Stimulated activated CD8-positive, alpha-beta memory T cell treated with anti-CD3 and anti-CD28 coated beads, Interleukin-7, amount 100 ng/mL, for 4 hours (primary cell): Measurements from ENCODE around the gene CBARP.

Experiments used
- DNase-seq, 2 donors: peaks; one replicate each; pipeline ENCODE4 v3.0.0-alpha.2; 2020; ENCODE audit warnings: low read depth in 2 of 2

Gene CBARP, protein sequence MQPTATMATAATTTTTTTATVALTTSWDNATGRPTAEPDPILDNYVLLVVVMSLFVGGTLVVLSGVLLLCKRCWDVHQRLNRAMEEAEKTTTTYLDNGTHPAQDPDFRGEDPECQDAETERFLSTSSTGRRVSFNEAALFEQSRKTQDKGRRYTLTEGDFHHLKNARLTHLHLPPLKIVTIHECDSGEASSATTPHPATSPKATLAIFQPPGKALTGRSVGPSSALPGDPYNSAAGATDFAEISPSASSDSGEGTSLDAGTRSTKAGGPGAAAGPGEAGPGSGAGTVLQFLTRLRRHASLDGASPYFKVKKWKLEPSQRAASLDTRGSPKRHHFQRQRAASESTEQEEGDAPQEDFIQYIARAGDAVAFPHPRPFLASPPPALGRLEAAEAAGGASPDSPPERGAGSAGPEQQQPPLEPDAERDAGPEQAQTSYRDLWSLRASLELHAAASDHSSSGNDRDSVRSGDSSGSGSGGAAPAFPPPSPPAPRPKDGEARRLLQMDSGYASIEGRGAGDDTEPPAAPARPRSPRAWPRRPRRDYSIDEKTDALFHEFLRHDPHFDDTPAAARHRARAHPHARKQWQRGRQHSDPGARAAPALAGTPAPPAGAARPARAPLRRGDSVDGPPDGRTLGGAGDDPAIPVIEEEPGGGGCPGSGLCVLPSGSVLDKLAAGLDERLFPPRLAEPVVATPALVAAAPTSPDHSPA

DNA sequence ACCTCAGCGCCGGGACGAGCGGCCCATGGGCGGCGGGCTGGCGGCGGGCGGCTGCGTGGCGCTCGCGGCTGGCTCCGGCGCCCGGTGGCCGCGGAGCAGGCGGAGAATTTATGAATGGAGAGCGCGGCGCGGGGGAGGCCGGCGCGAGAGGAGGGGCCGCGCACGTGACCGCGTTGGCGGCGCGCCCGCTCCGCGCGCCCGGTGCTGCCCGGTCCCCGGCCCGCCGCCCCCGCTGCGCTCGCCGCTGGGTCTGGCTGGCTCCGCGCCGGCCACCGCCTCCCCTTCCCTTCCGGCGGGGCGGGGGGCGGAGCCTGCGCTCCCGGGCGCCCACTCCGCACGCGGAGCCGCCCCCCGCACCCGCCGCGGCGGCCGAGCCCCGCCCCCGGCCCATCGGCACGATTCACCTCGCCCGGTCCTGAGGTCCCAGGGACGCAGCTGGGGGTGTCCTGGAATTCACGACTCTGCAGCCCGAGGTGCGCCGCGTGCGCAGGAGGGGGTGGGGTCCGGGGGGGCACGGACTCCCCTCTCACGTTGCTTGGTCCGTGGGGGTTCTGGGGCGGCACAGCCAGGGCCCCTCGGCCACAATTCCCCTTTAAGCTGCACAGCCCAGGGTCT is at the start of gene CBARP:
Gene CBARP, minus strand, starts transcription at position 252 of the 615 bp plus-strand sequence. CDS start 1,905 bp downstream, outside the sequence.
- DNase-seq, result peak in 1 of 2 donors; percentile 52

DNA sequence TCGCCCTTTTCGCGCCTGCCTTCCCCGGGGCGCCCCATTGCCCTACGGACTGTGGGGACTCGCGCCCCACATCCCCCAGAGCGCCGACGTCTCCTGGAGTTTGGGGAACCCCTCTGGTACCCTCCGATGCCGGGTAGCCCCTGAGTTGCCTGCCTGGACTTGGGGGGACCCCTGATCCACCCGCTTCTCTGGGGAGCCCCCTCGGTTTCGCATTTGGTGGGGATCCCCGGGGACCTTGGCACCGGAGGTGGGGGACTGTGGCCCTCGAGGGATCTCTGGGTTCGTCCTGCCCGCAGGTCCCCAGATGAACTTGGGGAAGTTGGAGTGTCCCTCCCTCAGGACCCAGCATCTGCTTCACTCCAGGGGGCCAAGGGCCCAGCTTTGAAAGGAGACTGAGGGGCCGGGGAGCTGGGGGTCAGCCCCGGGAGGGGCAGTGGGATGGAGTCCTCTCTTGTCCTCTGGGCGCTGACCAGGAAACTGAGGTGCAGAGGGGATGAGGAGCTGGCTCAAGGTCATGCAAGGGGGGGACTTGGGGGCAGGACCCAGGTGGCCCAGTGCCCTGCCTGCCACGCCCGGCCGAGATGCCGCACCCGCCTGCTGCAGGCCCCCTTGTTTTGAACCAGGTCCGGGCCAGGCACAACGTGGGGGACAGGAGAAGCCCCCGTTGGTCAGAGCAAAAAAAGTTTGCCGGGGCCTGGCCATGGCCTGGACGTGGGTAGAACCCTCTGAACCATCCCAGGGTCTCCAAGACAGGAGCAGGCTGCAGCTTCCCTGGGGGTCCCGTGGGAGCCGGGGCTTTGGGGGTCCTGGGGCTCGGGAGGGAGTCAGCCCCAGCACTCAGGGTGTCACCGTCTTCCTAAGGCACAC is 48.9 kb upstream of the CBARP start:
- DNase-seq, result no peak

DNA sequence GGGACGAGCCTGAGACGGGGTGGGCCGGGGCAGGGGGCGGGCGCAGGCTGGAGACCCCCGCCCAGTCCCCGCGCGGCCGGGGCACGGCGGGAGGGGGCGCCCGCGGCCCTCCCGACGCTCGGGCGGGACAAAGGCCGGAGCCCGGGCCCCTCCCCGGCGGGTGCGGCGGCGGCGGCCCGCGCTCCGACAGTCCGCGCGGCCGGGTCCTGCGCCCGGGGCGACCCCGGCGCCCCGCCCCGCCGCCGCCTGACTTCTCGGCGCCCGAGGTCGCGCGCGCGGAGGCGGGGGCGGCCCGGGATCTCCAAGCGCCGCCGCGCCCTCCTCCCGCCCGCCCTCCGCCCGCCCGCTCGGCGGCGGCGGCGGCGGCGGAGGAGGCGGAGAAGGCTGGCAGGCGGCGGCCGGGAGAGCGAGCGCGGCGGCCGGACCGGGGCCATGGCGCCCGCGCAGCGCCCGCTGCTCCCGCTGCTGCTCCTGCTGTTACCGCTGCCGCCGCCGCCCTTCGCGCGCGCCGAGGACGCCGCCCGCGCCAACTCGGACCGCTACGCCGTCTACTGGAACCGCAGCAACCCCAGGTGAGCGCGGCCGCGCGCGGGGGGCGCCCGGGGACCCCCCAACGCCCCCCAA is 48.0 kb upstream of the CBARP start, which contains the start of gene EFNA2:
Gene EFNA2, plus strand, starts transcription at position 137 of the 624 bp plus-strand sequence. Its CDS starts 296 bp downstream, at position 433.
- DNase-seq, result no peak

DNA sequence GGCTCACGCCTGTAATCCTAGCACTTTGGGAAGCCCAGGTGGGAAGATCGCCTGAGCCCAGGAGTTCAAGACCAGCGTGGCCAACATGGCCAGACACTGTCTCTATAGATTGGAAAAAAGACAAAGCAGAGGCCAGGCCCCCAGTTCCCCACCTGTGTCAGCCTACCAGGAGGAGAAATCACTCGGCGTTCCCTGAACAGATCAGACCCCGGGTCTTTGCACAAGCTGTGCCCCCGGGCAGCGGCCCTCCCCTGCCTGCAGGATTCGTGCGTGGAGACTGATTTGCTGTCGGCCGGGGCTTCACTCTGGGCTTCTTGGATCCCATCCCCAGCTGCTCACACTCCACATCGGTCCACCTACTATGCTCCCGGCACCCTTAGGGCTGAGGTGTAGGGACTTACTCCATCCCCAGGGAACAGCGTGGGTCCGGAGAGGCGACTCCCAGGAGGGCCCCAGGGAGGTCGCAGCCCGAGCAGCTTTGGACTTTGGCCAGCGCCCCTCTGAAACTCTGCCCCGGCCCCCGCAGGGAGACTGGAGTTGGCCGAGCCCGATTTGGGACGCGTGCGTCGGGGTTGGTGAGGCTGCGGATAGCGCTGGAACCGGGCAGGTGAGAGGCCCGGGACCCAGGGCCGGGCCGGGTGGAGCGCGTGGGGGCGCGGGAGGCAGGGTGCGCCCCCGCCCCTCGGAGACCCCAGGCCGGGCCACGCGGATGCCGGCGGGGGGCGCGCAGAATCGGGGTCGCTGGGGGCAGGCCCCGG is 47.4 kb upstream of the CBARP start:
- no peak for DNase-seq

DNA sequence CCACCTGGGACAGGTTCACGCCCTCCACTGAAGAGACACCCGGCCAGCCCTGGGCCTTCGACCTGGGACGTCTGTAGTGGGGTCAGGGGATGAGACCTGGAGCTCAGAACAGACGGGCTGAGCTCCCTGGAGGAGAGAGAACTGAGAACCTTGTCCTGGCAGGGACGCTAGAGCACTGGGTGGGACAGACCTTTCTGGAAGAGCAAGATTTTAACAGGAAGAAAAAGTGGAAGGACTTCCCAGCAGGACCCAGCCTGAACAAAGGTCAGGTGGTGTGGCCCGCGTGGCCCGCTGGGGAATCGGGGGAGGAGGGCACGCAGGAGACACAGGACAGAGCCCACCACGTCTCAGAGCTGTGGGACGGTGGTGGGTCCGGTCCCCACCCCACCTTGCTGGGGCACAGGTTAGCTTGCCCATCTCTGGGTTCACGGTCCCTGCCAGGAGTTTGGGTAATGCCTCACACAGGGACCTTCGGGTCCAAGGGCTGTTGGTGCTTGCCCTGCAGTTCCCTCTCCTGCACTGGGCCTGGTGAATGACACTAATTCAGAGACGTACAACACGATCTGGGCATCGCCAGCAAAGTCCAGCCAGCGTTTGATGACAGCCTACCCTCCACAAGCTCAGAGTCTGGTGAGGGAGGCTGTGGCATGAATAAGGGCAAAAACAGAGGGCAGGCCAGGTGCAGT is 46.6 kb upstream of the CBARP start:
- no peak for DNase-seq

DNA sequence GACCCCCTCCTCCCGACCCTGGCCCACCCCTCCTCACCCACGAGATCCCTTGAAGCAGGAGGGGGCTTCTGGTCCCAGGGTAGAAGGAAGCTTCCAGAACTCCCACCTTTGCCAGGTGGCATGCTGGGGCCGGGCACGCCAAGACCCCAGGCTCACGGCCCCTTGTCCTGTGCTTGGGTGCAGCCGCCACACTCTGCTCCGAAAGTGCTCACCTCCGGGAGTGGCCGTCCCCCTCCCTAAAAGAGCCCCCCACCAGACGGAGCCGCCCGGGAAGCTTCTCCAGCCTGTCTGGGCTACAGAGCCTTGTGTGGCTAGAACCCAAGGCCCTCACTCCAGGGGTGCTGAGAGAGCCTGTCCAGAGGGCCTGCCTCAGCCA is 46.1 kb upstream of the CBARP start:
- DNase-seq, result no peak

DNA sequence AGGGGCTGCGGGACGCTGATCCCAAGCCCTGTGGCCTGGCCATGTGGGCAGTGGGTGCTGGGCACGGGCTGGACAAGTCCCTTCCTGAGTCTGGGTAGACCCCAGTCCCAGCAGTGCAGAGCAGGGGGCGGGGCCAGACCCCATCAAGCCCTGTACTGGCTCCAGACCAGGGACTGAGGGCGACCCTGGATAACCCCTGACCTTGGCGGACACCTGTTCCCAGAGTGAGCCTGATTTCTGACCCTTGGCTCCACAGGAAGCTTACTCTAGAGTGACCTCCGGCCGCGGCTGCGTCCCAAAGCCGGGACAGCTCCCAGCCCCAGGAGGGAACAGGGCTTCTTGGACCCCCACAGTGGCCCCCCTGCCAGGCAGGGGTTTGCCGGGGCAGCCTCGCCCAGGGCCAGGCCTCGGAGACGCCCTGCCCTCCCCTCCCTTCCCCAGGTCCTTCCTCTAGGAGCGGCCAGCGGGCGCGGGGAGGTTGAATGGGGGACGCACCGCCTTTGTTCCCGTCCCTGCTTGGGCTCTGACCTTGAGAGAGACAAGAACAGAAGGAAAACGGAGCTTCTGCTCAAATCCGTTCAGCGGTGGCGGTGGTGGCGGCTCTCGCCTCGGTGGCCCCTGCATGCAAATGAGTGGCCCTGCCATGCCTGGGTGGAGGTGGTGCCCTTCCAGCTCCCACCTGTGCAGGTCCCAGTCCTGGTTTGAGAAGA is 45.6 kb upstream of the CBARP start:
- DNase-seq, result no peak

DNA sequence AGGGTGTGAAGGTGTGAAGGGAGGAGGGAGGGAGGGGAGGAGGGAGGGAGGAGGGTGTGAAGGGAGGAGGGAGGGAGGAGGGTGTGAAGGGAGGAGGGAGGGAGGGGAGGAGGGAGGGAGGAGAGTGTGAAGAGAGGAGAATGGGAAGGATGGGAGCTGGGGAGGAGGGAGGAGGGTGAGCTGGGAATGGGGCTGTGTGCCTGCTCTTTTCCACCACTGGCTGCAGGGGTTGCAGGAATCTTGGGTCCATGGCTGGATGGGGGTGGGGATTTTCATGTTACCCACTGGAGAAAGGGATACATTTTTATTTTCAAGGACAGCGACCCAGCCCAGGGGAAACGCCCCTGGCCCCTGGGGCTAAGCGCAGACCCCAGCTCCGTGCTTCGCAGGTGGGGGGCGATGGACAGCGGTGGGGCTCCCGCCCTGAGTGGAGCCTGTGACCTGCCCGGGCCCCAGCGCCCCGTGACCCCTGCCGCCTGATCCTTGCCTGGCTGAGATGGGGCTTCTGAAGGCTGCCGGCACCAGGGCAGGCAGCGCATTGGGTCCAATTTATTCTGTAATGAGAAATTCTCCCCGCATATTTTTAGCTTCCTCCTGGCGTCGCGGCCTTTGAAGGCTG is 44.9 kb upstream of the CBARP start:
- DNase-seq, result no peak

DNA sequence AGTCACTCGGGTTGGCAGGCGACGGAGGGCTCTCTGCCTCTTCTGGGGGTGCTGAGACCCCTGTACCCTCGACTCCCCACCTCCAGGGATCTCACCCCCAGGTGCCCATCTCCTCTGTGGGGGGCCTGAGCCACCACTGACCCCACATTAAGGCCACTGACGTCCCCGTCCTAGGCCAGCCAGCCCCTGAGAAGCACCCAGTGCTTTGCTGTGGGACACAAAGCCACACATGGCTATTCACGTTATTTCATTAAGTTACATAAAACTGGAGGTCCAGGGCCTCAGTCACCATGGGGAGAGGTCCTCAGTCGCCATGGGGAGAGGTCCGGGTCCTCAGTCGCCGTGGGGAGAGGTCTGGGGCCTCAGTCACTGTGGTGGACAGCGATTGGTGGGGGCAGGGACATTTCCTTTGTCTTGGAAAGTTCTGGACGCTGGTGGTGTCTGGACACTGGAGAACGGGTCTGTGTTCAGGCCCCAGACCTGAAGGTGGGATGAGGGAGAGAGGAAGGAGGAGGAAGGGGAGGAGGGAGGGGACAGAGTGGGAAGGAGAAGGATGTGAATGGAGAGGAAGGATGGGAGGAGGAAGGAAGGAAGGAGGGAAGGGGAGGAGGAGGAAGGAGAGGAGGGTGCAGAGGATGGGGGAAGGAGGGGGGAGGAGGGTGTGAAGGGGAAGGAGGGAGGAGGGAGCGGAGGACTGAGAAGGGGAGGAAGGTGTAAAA is 43.9 kb upstream of the CBARP start:
- DNase-seq, result no peak

DNA sequence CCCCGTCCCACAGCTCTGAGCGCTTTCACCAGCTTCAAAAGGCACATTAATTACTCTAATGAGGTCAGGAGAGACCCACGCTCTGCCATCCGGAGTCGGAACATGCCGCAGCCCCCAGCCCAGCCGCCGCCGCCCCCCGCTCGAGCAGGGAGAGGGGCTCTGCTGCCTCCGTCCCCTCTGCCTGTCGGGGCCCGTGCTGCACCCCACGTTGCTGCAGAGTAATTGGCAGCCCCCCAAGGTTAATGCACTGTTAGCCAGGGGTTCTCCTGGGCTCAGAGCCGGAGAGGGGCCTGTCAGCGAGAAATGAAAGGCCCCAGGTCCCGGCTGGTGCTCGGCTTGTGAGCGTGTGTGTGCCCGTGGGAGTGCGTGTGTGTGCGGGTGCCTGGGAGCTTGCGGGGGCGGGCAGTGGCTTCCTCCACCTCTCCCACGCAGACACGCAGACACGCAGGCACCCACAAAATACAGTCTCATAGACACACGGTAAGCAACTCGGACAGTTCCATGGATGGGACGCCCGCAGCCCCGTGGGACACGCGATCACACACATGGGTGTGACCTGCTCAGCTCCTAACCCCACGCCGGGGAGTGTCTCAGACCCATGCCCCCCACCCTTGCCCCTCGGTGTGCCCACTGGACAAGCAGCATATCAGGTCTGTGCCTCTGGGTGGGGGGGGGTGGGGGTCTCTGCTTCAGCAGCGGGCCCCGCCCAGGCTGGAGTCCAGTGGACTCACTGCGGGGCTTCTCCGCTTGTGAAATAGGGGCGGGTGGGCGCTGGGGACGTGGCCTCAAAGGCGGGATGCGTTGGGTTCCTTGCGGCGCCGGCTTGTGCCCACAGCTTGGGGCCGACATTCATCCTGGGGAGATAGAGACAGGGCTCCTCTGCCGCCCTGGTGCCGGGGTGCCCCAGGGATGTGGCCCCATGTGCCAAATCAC is 43.1 kb upstream of the CBARP start:
- DNase-seq, result no peak

DNA sequence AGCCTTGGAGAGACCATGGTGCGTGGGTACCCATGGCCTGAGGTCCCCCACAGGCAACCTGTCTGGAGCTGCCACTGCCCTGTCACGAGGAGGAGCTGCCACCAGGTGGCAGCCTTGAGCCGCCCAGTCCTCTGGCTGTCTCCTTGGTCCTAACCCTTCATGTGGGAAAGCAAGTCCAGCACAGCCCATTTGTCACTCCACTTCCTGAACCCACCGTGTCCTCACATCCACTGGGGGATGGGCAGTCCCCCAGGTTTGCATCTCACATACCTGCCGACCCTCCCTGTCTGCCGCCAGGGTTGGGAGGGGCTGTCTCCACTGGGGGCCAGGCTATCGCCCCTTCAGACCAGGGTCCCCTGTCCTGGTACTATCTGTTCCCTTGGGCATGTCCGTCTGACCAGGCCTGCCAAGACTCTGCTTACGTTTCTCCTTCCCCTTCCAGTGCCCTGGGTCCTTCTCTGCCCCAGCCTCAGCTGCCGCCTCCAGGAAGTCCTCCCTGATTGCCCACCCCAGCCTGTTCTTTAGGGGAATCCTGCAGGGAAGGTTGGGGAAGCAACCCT is 42.1 kb upstream of the CBARP start:
- DNase-seq, result peak in 1 of 2 donors; percentile 65

DNA sequence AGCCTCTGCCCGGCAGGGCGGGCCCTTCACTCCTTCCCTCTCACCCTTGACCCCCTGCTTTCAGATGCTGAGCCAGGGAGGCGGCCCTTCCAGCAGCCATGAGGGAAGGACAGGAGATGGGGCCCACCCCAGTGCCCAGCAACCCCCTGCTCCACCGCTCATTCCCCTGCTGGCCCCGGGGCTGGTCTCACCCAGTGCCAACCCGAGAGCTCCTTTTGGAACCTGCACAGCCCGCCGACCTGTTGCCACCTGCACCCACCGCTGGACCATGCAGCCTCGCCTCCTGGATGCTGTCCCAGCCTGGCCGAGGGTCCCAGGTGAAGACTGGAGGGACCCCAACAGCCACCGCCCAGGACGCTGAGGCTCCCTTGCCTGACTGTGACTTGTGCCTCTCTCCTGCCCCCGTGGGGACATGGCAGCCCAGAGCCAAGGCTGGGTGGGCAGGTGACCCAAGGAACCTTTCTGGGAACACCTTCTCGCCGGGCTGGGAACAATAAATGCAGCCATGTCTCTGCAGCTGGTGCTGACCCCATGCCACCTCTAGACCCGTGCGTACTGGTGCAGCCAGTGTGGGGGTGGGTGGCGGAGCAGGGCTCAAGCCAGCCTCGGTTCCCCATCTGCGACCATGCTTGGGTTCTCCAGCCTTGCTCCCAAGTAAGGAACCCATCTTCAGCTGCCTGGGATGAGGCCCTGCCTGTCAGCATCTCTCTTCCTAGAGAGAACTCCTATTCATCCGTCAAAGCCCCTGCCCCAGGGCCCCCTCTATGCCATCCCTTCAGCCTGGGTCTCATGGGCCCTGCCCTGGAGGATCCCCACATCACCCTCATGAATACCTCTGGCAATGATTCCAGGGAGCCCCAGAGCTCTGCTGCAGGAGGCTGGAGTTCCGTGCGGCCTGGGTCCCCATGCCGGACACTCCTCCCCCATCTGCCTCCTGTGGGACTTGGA is 41.2 kb upstream of the CBARP start:
- DNase-seq, result no peak

DNA sequence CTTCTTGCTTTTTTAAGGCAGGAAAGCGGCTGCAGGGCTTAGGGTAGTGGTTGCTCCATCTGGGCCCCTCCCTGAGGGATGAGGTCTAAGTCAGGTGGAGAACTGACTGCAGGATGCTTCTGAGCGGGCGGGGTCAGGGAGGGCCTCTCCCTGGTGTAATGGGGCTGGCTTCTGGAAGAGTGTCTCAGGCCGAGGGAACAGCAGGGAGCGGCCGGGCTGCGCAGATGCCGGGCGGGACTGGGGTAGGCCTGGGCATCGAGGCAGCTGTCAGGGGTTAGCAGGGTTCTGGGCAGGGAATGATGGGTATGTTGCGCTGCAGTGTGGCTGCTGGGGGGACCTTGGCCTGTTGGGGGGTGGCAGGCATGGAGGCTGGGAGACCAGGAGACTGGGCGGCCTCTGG is 40.3 kb upstream of the CBARP start:
- no peak for DNase-seq

DNA sequence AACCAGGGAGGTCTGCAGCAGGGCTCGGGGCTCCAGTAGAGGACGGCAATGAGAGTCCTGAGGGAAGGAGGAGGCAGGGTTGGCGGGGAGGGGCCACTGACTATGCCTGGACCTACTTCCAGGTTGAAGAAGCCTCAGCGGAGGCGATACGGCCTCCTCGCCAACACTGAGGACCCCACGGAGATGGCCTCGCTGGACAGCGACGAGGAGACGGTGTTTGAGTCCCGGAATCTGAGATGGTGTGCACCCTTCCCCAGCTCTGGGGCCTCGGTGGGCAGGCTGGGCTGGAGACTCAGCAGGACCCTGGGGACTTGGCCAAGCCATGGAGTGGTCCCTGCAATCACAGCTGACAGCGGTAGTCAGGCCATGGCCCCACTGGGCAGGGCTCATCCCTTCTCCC is 39.3 kb upstream of the CBARP start:
- no peak for DNase-seq

DNA sequence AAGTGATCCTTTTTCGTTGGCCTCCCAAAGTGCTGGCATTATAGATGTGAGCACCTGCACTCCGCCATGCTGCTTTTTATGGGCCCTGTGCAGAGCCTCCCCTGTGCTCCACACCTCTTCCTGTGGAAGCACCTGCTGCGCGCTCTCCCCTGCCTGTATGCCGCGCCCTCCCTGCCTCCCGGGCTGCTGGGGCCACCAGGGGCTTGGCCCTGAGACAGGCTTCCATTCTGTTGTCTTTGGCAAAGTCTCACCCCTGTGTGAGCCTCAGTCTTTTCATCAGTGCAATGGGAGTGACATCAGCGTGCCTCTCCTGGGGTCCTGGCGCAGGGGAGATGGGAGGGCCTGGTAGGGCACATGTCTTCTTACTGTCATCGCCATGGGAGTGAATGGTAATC is 38.8 kb upstream of the CBARP start:
- DNase-seq, result no peak
